GM18870 (cell line): ENCODE results near the gene LCE7A.

Source experiments
- ATAC-seq: cut with Tn5 transposase; IDR thresholded peaks from one replicate; pipeline ENCODE4 v1.9.1; 2021; ENCODE audit warnings: moderate library complexity; ENCODE audit not compliant: unreplicated experiment

Gene LCE7A, protein sequence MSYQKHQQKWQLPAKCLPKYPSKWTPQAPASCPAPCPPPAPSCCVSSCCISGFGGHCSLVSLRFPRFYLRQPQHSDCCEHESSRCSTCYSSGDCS

DNA sequence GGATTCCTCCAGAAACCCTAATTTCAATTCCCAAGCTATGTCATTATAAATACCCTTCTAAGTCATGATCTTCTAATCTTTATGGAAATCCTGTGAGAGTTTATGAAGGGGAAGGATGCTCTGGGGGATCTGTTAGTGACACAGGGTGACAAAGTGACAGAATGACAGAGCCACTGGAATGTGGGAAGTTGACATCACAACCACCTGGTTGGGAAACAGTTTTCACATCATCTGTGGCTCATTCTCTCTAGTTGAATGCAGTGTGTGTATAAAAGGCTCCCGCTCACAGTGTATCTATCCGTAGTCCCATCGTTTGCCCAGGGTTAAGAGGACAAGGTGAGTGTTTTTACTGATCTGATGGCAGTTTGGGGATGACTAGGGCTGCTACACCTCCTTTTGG, at the start of gene LCE7A:
Gene LCE7A (plus strand): TSS at position 301 of the 400 bp plus-strand sequence. CDS start 702 bp downstream, outside the sequence.
- ATAC-seq = no peak

DNA sequence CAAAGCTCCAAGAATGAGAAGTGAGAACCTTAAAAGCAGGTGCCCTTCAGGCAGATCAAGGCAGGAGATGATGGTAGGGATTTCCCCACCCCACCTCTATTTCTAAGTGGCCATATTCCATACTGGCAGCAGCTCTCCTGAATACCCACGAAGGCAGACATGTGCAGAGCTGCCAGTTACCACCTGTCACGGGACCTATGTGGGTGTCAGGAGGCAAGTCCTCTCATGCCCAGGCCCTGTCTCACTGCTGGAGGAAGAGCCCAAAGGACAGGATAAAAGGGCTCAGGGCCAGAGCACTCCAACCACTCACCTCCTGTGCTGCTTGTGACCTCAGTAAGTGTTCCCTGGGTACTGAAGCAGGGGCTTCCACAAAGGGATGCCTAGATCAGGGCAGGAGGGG, 48.7 kb upstream of the LCE7A start:
- ATAC-seq = no peak

DNA sequence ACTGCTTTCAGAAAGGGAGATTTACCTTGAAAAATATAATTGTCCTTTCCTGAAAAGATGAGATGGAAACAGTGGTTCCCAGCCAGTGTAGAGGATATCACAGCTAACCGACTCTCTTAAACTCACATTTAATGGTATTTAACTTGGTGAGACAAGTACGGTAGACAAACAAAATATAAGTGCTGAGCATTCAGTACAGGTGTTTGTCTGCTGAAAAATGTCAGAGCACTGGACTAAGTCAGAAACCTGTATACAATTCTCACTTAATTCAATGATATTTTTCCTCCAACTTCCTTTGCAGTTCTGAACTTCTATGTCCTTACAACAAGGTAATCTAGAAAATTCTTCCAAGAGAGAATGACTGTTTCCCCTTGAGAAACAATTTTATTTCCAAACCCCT, 48.1 kb upstream of the LCE7A start, which contains the start of gene LCE1B:
Gene LCE1B (plus strand): TSS at position 301 of the 400 bp plus-strand sequence. CDS start 476 bp downstream, outside the sequence.
- ATAC-seq = no peak

DNA sequence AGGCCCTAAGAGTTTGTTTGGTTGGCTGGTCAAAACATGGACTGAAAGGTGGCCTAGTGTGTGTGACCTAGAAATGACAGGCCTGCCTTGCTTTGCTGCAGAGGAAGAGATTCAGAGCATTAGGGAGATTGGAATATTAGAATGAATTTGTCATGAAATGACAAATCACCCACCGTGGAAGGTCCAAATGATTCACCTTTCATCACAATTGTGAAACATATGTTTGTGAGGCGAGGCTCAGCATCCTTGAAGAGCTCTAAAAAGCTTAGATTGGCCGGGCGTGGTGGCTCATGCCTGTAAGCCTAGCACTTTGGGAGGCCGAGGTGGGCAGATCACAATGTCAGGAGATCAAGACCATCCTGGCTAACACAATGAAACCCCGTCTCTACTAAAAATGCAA, 42.5 kb upstream of the LCE7A start:
- ATAC-seq = no peak

DNA sequence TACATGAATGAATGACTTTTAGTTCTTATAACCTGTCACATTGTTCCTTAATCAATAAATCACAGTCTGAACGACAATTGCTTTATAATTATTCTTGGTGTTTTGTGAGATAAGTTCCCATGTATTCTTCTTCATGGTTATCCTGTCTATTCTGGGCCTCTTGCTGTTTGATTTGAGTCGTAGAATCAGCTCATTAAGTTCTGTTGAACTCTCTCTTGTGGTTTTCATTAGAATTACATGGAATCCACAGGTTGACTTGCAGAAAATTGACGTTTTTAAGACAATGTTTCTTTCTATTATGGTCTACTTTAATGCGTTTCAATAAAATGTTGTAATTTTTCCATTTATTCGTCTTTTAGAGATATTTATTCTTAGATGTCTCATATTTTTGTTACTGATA, 36.5 kb upstream of the LCE7A start:
- ATAC-seq = no peak

DNA sequence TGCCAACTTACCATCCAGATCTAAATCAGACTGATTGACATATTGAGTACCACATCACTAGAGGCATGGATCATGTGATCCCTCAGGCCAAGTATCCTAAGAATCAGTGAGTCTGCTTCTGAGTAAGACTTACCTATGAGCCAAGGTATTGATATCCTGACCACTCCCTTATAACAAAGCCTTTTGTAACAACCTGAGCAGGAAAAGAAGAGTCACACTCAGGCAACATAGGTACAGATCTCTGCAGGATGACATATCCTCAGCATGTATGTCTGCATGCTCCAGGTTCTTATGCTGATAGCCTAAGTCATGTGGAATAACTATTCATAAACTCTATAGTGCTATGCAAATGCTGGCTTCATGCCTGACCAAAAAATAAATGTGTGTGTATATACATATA, 34.8 kb upstream of the LCE7A start:
- no peak for ATAC-seq

DNA sequence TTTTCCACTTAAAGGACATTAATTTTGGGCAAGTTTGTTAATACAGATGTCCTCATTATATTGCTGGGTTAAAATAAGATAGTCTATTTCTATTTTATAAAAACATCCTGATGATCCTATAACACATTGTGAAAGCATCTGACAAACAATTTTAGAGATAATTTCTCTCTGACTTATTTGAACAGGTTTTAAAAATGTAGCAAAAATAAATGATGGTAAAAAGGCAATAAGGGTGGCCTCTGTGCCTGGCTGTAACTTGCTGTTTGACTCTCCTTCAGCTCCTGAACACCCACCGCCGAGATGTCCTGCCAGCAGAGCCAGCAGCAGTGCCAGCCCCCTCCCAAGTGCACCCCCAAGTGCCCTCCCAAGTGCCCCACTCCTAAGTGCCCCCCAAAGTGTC, 32.6 kb upstream of the LCE7A start, which contains the start of gene LCE1A:
Gene LCE1A (plus strand): TSS at position 301 of the 400 bp plus-strand sequence. CDS start 0 bp downstream, at position 301.
- ATAC-seq = no peak

DNA sequence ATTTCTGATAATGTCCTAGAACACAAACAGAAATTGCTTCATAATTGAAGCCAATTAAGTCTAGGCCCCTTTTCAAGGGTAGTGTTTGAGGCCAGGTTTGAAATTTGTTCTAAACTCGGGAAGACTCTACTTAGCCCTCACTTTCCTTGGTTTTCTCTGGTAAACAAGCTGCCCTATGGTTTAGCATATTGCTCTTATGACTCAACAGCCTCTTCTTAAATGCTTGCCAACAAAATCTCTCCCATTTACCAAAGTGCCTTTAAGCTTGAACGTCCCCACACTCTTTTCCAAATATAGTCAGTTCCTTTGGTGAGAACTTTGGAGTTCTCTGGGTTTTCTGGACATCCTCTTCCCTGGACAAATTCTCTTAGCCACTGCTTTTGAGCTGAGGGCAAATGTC, 22.9 kb upstream of the LCE7A start:
- ATAC-seq = no peak

DNA sequence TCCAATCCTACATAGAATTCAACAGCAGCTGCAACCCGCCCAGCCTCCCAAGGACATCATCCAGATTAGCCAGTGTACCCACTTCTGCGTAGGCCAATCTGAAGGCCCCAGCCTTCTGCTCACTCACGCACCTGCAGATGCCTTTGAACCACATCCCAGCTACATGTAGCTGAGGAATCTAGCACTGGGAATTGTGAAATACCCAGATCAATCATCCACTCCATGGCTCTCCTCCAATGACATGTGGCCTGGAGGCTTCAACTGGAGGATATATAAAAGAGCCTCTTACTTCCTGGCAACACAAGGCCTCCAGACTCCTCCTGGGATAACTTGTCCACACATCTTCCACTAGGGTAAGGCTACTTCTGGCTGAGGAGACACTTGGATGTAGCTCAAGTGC, 17.2 kb upstream of the LCE7A start, which contains the start of gene LCE6A:
Gene LCE6A (plus strand): TSS at position 301 of the 400 bp plus-strand sequence. CDS start 665 bp downstream, outside the sequence.
- ATAC-seq = no peak

DNA sequence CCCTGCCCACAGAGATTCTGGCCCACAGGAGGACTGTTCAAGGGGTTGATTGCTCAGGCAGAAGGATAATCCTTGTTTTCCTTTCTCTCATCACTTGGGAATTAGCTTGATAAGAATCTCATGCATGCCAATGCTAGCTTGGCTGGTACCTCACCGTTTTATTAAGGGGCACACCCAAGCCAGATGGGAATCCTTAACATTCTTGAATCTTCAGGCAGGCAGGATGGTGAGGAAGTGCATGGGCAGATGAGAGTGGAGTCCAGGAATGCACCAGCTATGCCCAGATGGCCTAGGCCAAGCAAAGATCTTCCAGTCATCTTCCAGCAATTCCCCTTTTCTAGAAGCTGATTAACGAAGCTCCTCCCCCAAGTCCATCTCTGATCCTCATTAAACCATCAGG, 4.1 kb upstream of the LCE7A start:
- no peak for ATAC-seq

DNA sequence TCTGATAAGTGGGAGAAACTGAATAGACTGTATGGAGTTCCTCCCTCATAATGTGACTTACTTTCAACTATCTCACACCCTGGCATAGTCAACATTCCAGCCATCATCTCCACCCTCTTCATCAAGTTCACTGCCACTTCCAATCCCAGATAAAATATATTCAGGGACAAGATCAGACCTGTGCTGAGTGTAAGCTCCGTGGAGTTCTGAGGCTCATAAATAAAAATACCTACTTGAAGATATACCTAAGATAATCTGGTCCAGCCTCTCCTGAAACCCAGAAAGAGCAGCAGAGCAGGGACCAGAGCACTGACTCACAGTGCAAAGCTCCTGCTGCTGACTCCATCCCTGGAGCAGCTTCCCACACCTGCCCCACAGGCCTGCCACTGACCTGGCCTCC, 1.7 kb upstream of the LCE7A start:
- ATAC-seq = no peak

DNA sequence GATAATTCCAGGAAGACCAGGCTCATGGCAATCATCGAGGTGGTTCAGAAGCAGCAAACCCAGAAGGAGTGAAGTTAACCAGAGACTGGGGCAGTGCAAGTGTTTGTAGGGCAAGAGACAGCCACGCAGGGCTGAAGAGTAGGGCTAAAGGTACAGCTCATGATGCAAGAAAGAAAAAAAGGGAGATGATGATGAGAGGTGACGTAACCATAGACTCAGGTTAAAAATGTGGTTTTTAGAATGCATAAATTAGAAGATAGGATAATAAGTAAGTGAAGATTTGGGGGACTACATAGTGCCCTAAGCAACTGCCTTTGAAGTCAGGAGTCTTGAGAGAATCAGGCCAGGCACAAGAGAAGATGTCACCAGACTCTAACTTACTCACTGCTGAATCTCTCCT, 333 bp downstream of the LCE7A start:
- no peak for ATAC-seq

DNA sequence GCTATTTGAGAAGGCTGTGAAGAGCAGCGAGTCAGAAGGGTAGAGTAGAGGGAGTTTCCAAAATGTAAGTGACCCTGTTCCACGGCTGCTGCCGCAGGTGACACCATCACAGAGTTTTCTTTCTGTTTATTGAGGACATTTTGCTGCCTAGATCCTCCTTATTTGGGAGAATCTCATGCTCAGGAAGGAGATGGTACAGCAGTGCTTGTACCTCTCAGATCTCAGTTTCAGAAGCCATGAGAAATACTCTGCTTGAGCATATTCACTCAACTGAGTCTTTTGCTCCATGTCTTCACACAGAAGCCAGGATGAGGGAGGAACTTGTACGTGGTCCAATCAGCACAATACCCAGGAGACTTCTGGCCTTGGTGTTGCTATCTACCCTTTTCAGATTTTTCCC, 1.6 kb downstream of the LCE7A start:
- no peak for ATAC-seq

DNA sequence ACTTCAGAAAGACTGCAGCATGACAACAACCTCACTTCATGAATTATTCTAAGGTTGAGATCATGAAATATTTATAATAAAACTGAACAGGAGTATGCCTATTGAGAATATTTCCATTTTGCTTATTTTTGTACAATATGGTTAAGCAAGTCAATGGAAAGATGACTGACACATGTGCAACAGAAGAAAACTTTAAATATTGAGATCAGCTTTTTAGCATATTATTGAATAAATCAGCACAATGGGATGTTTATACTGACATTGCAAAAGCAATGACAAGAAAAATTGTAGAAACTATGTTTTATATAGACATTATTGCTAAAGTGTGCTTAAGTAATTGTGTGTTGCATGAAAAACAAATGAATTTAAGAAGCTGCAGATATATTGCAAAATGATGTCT, 4.6 kb downstream of the LCE7A start:
- no peak for ATAC-seq

DNA sequence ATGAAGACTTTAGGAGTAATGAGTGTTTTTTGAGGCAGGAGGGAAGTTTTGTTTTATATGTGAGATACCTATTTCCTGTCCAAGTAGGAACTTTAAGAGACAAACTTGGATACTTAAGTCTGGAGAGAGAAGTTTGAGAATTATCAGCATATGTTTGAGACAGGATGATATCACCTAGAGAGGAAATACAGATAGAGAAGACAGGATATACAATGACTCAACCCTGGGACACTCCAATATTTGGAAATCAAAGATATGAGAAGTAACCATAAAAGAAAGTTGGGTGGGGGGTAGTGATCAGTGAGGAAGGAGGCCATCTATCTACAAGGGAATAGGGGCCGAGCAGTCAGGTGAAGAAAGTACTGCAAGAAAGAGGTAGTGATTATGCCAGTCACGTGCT, 6.5 kb downstream of the LCE7A start:
- ATAC-seq = no peak

DNA sequence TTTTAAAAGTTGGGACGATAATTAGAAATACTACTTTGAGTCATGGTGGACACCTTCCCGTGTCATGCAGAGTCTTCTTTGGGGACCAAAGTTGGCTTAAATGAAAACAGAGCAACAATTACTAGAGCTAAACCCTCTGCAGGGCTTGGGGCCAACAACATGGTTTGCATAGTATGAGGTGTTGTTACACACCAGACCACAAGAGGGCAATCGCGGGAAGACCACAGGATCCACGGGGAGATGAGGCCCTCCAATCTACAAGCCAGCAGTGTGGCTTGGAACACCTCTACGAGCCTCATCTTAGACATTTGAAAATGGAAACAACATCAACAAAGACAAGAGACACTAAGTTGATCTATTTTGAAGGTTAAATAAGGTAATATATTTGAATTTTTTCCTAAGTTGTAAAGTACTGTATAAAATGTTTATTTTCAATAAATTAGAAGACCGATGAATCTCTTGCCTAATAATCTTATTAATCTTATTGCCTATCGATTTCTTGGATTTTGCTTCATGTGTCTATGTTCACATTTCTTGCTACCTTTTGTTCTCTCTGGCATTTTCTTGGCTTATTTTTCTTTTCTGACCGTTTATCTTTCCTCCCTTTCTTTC, 10.1 kb downstream of the LCE7A start:
- no peak for ATAC-seq

DNA sequence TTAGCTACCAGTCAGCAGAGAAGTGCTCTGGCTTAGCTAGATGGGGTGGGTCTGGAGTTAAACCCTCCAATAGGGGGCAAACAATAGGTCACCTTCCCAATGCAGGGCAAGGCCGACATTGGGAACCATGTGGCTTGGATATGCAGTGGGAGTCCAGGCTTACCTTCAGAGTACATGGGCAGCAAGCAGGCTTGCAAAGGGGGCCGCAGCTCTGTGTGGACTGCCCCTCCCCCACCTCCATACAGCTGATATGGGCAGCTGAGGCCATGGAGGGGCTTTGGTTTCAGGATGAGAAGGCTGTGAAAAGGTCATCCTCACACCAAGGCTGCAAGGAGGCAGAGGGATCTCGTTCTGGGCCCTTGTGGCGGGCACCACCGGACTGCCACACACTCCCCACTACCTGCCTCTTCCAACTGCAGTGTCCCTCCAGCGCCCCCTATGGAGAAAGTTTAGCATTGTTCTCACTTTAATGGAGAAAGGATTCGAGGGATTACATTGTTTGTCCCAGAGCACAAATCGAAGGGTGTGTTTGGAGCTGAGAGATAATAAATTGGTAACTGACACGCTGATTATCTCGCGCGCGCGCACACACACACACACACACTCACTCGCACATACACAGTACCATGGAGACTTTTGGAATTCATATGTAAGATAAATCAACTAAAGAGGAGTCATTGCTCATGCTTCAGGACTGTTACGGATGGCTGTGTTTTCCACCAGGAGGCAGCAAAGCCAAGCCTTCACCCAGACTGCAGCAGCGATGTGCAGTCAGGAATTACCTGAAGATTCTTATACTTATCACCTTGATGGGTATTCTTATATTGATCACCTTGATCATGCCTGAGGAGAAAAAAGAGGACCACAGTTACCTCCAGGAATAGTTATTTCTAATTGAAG, 11.3 kb downstream of the LCE7A start:
- no peak for ATAC-seq

DNA sequence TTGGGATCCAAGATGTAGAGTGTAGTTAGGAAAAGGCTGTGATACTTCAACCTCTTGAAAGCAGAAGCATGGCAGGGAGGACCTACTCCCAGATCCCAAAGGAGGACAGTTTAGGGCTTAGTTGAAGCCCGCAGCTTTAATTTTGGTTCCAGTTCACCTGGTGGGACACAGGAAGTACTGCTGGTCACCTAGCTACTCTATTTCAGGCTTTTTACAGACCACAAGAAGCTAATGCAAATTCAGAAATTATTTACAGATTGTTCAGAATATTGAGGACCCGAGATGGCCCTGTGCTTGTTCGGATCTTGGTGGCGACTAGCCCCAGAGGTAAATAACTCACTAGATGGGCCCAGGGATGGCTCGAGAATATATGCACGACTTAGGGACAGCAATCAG, 11.9 kb downstream of the LCE7A start:
- ATAC-seq = no peak

DNA sequence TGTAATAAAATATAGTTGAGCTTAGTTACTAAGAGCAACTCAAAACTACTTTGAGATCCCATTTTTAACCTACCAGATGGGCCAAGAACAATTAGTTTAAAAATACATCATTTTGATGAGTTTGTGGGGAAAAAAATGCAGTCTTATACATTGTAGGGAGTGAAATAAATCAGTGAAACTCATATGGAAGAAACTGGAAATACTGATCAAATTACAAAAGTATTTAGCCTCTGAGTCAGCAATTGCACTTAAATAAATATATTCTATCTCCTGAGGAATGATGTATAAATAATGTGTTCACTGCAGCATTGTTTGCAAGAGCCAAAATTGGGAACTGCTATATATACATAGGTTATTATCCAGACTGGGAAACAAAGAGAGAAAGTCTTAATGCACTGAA, 13.7 kb downstream of the LCE7A start:
- no peak for ATAC-seq

DNA sequence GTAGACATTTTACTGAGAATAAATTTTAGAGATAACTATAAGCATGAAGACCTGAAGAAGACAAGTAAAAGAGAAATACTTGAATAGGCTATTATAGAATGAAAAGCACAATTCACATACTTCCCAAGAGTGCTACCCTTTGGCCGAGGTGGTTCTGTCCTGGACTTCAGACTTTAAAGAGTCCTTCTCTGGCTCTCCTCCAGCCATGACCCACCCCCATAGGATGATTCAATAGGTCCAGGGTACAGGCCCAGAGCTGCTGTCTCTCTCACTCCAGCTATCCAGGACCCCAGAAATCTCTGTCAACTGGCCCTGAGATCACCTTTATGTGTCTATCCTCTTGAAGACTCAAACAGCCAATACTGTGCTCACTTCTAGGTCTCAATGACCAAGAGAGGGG, 17.0 kb downstream of the LCE7A start:
- ATAC-seq = no peak

DNA sequence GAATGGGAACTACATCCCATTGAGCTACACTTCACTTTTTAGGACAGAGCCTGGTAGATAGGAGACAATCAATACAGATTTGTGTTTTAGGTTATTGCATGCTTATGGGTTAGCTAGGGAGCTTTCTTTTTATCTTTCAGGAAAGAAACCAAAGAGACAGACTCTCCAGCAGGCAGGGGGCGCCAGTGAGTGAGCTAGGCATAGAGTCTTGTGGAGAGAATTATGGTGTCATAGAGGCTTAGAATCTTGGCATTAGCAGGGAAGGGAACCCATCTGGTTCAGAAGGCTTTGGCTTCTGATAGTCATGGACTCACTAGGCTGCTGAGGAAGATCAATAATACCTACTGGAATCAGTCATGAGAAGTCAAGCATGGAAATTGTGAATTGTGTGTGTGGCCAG, 18.2 kb downstream of the LCE7A start, which contains the start of gene SMCP:
Gene SMCP (plus strand): TSS at position 281 of the 400 bp plus-strand sequence. CDS start 6,101 bp downstream, outside the sequence.
- ATAC-seq = no peak
